Rectal smooth muscle tissue (tissue), 1 donor: ENCODE measurements around the gene TMOD3.

Experiments
- H3K27ac ChIP-seq: one replicate; pipeline ENCODE4 v1.7.0; 2013; ENCODE audit warnings: low read depth, low read length, inconsistent platforms
- H3K27me3 ChIP-seq: one replicate; pipeline ENCODE4 v1.7.0; 2013; ENCODE audit warnings: low read length; ENCODE audit not compliant: control insufficient read depth, insufficient read depth
- H3K36me3 ChIP-seq: one replicate; pipeline ENCODE4 v1.7.0; 2013; ENCODE audit warnings: low read length; ENCODE audit not compliant: control insufficient read depth, insufficient read depth
- H3K4me1 ChIP-seq: one replicate; pipeline ENCODE4 v1.7.0; 2013; ENCODE audit warnings: low read length; ENCODE audit not compliant: control insufficient read depth, insufficient read depth
- H3K4me3 ChIP-seq: one replicate; pipeline ENCODE4 v1.7.0; 2013; ENCODE audit warnings: low read length
- H3K9ac ChIP-seq: one replicate; pipeline ENCODE4 v1.7.0; 2013; ENCODE audit warnings: low read length

Gene TMOD3

GRCh38 chr15:51938286-51938685, 108.8 kb downstream of the TMOD3 start:
- Histone ChIP-seq H3K4me1 (no peaks in the 10 kb centered on the region), H3K36me3 (peaks cover 7% of the 10 kb centered on the region), H3K9ac (no peak overlapping the region), H3K27ac (no peak overlapping the region), H3K27me3 (no peaks in the 10 kb centered on the region), H3K4me3 (no peak overlapping the region)

GRCh38 chr15:51939216-51939615, 109.8 kb downstream of the TMOD3 start:
- H3K36me3 ChIP-seq = peaks cover 7% of the 10 kb centered on the region

GRCh38 chr15:51947124-51947523, 117.7 kb downstream of the TMOD3 start:
- peaks cover 40% of the 10 kb centered on the region for H3K36me3 ChIP-seq
- H3K27ac ChIP-seq = no peak overlapping the region
- no peaks in the 10 kb centered on the region for H3K27me3 ChIP-seq
- no peak overlapping the region for H3K9ac ChIP-seq
- no peak overlapping the region for H3K4me3 ChIP-seq
- no peaks in the 10 kb centered on the region for H3K4me1 ChIP-seq

More at GRCh38 chr15:51939216-51939615, 109.8 kb downstream of the TMOD3 start:
- Histone ChIP-seq H3K4me3 (no peak overlapping the region), H3K9ac (no peak overlapping the region), H3K4me1 (no peaks in the 10 kb centered on the region), H3K27me3 (no peaks in the 10 kb centered on the region), H3K27ac (no peak overlapping the region)

GRCh38 chr15:51952805-51953204, 123.4 kb downstream of the TMOD3 start:
- Histone ChIP-seq H3K4me3 (no peak overlapping the region), H3K27ac (no peak overlapping the region), H3K4me1 (no peaks in the 10 kb centered on the region), H3K9ac (no peak overlapping the region), H3K36me3 (peaks cover 49% of the 10 kb centered on the region), H3K27me3 (no peaks in the 10 kb centered on the region)

- Histone ChIP-seq H3K27ac (no peak overlapping the region), H3K9ac (no peak overlapping the region), H3K36me3 (peaks cover 31% of the 10 kb centered on the region), H3K4me3 (no peak overlapping the region), H3K4me1 (no peaks in the 10 kb centered on the region), H3K27me3 (no peaks in the 10 kb centered on the region)
Observed at GRCh38 chr15:51955504-51955903, 126.1 kb downstream of the TMOD3 start.
